Activated CD8-positive, alpha-beta memory T cell treated with anti-CD3 and anti-CD28 coated beads for 24 hours (primary cell): Measurements from ENCODE around the gene CDHR4.
A peak's percentile ranks its signal among the peaks of the same experiment; 100 is the strongest.
"Not testable (repeated sequence)": the region's sequence is repeated elsewhere in the genome, so short reads cannot be mapped to it uniquely, and the experiment has no call there.

ENCODE experiments used
- DNase-seq: peaks from one replicate; pipeline ENCODE4 v3.0.0-alpha.2; 2020

CDHR4 gene

DNA sequence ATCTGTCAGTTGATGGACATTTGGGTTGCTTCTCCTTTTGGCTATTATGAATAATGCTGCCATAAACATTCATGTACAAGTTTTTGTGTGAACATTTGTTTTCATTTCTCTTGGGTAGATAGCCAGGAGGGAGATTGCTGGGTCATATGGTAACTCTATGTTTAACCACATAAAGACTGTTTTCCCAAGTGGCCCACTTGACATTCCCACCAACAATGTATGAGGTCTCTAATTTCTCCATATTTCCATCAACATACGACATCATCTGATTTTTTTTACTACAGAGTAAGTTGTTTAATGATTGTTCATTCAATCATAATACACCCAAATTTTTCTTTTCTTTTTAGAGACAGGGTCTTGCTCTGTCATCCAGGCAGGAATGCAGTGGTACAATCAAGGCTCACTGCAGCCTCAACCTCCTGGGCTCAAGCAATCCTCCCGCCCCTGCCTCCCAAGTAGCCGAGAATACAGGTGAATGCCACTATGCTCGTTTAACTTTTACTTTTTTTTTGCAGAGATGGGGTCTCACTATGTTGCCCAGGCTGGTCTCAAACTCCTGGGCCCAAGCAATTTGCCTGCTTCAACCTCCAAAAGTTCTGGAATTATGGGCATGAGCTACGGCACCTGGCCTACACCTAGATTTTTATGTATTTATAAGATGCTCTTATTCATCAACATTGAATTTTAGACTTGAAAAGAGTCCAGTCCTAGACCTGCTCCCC, 20.2 kb downstream of the CDHR4 start:
- DNase-seq, result no peak

DNA sequence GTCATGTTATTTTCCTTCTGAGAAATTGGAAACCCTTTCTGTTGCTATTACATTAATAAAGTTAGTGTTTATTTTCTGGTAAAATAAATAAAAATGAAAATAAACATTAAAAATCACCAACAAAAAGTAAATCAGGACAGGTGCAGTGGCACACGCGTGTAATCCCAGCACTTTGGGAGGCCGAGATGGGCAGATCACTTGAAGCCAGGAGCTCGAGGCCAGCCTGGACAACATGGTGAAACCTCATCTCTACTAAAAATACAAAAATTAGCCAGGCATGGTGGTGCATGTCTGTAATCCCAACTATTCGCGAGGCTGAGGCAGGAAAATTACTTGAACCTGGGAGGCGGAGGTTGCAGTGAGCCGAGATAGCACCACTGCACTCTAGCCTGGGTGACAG, 23.6 kb downstream of the CDHR4 start:
- not testable (repeated sequence) for DNase-seq

DNA sequence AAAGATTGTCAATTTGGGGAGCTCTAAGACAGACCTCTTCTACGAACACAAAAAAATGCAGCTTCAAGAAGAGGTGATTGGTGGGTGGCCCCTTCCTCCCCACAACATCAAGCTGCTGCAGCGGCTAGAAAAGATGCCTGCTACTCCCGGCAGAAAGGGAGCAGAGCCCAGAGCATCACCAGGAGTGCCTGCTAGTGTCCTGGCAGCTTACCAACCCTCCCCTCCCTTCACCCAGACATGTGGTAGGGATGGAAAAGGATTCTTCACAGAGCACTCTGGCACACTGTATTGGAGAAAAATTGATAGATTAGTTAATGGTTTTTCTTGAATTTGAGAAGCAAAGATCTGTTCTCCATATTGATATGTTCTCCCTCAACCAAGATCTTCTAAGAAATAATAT, 24.1 kb downstream of the CDHR4 start:
- DNase-seq, result no peak

DNA sequence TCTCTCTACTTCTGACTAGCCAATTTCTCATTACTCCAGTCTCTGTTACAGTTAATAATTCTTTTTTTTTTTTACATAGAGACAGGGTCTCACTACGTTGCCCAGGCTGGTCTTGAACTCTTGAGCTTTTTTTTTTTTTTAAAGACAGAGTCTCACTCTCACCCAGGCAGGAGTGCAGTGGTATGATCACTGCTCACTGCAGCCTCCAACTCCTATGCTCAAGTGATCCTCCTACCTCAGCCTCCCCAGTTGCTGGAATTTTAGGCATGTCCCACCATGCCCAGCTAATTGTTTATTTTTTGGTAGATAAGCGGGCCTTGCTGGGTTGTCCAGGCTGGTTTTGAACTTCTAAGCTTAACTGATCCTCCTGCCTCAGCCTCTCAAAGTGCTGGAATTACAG, 27.0 kb downstream of the CDHR4 start:
- DNase-seq, result no peak

DNA sequence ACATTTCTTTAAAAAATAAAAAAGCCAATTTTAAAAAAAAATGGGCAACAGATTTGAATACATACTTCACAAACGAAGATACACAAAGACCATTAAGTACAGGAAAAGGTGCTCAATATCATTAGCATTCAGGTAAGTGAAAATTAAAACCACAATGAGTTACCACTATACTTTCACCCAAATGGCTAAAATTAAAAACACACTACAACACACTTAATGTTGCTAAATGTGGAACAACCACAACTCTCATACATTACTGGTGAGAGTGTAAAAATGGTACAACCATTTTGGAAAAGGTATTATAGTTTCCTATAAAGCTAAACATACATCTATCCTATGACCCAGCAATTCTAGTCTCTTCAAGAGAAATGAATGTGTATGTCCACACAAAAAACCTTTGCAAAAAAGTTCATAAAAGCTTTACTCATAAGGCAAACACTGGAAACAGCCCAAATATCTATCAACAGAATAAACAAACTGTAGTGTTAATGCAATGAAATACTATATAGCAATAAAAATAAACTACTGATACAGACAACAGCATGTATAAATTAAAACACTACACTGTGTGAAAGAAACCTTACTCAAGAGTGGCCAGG, 28.2 kb downstream of the CDHR4 start:
- DNase-seq, result no peak

DNA sequence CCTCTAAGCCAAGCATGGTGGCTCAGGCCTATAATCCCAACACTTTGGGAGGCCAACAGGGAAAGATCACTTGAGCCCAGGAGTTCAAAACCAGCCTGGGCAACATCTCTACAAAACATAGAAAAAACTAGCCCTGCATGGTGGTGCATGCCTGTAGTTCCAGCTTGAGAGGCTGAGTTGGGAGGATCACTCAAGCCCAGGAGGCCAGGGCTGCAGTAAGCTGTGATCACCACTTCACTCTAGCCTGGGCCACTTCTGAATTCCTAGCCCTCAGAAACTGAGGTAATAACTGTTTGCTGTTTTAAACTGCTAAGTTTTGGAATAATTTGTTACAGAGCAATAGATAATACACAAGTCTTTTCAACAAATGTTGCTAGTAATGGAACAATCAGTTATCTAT, 29.7 kb downstream of the CDHR4 start:
- DNase-seq, result peak; percentile 32

DNA sequence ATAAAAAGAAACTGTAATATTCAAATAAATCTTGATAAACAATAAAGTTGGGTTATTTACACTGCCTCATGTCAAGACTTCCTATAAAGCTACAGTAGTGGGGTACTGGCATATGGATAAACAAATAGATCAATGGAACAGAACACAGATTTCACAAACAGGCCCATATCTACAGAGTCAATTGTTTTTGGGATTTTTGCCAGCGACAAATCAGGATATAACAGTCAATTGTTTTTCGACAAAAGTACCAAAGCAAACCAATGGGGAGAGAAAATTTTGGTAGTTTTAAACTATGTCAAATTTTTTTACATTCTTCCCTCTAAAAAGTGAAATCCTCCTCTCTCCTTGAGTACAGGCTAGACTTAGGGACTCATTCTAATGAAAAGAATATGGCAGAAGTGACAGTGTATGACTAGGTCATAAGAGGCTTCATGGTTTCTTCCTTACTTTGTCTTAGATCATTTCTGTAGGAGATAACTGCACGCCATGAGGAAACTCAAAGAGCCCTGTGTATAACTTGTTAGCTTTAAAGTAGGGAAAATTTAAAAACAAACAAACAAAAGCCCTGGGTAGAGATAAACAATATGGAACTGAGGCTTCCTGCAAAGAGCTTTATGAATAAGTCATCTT, 30.3 kb downstream of the CDHR4 start:
- no peak for DNase-seq

DNA sequence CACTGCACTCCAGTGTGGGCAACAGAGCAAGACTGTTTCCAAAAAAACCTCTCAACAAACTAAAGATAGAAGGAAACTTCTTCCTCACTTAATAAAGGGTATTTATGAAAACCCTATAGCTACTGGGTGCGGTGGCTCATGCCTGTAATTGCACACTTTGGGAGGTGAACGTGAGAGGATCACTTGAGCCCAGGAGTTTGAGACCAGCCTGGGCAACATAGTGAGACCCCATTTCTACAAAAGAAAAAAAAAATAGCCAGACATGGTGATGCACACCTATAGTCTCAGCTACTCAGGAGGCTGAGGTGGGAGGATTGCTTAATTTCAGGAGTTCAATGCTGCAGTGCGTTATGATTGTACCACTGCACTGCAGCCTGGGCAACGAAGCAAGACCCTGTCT, 35.7 kb downstream of the CDHR4 start:
- no peak for DNase-seq

DNA sequence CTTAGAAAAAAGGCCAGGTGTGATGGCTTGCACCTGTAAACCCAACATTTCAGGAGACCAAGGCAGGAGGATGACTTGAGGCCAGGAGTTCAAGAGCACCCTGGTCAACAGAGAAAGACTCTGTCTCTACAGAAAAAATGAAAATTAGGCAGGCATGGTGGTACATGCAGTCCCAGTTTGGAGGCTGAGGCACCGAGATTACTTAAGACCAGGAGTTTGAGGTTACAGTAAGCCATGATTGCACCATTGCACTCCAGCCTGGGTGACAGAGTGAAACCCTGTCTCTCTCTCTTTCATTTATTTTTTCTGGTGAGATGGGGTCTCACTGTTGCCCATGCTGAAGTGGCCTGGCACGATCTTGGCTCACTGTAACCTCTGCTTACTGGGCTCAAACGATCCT, 38.0 kb downstream of the CDHR4 start:
- DNase-seq, result peak; percentile 19

DNA sequence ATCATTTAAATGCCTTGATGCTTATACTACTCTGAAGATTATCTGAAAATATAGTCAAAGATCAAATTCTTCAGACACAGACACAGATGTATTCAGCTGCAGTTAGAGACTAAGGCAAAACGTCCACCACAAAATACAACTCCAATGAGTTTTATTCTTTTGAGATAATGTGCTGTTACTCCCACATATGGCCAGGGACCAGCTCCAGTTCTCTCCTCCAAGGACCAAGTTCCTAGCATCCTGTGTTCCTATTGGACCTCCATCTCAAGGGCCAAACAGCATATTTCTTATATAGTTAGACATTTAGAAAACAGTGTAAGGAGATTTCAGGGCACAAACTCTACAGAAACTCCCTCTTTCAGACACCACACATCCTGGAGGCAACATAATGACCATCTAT, 40.4 kb downstream of the CDHR4 start:
- DNase-seq, result no peak

DNA sequence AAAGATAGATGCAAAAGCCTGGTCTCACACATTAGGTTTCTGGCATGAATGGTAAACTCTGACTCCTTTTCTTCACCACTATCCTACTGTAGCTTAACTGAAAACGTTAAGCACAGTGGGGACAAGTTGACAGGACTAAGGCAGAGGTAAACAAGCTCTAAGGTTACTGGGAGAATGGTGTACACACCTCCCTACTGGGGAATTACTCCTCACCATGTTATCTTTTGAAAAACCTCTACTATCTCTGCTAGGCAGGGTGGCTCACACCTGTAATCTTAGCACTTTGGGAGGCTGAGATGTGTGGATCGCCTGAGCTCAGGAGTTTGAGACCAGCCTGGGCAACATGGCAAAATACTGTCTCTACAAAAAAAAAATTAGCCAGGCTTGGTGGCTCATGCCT, 42.5 kb downstream of the CDHR4 start:
- no peak for DNase-seq

DNA sequence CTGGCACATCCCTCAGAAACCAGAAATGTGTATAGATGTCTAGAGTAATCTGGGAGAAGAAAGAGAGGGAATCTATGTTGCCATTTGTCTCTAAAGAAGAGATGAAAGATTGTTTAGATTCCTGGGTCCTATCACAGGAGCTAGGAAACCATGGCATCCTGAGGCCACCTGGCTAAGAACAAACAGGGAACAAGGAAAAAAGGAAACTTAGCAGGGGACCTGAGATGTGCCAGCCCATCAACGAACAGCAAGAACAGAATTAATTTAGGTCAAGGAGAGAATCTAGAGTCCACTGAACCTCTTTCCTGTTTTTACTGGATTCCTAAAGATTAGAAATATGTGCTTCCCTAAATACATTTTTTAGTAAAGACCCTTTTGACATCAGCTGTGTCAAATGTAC, 43.6 kb downstream of the CDHR4 start:
- no peak for DNase-seq

DNA sequence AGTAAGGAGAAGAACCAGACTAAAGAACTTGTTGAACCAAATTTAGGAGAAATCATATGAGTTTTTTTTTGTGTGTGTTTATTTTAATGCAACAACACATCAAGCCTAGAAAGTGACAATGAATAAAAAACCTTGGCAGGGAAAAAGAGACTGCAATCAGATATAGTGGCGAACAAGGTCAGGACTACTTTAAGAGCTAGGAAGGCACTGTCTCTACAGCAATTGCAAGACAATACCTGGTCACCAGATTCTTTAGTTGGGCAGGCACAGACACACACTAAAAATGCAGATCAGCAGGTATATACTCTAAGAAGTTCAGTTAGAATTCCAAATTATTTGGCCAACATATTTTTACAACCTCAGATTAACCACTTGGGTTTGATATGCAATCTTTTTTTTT, 45.1 kb downstream of the CDHR4 start:
- DNase-seq, result peak; percentile 5

DNA sequence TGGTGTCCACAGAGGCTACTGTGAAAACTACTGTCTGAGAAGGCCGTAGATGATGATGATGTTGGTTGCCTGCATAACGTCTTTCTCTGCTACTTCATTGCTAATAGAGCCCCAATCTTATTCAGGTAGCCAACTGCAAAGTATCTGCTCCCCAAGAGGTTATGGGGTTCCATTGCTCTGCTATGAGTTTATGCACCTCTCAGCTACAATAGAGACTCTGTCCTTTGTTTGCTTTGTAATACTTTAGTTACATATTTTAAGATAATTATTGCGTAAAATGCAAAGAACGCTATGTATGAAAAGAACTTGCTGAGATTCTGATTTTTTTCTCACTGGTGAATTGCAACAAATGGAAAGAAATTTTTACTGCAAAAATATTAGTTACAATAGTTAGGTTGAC, 48.2 kb downstream of the CDHR4 start:
- DNase-seq, result peak; percentile 1

DNA sequence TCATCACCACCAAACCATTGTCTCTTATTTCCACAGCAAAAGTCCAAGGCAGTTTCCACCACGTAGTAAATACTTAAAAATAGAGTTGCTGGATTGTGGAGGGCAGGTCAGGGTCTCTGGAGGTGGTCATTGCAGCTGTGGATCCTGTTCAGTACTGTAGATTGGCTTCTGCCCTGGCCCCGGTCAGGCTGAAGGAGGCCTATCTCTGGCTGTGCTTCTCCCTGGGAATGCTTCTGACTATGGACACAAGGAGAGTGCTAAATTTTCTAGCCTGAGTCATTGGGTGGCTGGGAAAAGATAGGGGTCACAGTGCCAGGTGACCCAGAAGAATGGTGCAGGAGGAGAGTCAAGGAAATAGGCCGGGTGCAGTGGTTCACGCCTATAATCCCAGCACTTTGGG, 49.6 kb downstream of the CDHR4 start:
- peak; percentile 28 for DNase-seq

DNA sequence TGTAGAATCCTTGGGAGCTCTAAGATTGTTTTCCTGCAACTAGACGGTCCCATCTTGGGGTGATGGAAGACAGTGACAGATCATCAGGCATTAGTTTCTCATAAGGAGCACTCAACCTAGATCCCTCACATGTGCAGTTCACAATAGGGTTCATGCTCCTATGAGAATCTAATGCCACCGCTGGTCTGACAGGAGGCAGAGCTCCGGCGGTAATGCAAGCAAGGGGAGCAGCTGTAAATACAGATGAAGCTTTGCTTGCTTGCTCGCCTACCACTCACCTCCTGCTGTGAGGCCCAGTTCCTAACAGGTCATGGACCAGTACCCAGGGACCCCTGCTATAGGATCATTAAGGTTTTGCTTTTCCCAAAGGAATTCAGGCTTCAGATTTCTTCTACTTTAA, 50.8 kb downstream of the CDHR4 start:
- DNase-seq, result peak; percentile 9

DNA sequence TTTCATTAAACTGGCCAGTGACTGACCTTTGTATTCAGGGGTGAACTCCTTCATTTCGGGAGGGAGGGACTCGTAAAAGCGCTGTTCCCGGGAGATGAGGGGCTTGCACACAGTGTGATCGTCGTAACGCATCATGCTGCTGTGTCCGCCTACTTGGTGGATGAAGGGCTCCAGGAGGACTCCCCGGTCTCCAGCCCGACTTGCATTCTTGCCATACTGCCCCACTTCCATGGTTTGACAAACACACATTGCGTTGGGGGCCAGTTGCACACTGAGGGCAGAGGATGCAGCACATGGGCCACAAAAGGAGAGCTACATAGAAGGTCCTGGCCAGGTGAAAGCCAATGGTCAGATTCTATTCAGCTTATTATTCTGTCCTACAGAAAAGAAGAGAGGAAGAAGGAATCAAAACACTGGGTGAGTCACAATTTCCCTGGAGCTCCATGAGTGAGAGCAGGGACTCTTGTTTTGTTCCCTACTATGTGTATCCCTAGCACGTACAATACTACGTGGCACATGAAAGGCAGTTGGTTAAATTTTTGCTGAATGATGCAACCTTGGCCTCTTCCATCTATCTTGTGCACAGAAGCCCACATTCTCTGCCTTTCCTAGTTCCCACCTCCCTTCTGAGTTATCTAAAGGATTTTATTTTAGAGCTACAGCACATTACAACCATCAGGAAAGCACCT, 51.7 kb downstream of the CDHR4 start:
- peak; percentile 17 for DNase-seq

DNA sequence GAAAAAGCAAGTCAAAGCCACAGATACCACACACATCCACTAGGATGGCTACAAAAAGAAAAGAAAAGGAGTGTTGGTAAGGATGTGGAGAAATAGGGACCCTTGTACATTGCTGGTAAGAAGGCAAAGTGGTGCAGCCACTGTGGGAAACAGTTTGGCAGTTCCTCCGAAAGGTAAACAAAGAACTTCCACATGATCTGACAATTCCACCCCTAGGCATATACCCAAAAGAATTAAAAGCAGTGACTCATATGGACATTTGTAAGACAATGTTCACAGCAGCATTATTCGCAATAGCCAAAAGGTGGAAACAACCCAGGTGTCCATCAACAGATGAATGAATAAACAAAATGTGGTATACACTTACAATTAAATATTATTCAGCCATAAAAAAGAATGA, 53.7 kb downstream of the CDHR4 start:
- DNase-seq, result no peak
